PC-3 (cell line): ENCODE results near the gene MALRD1. TPM values are rescaled to one million over a fixed set of nuclear protein-coding genes. Genes with fewer than 3 reads are reported as not detected.

Experiments used
- ATAC-seq: fragments of 200-7000 bp; cut with Tn5 transposase; 2 replicates; pipeline ENCODE4 v1.9.1; 2020; ENCODE audit warnings: mild to moderate bottlenecking, moderate library complexity
- BruUV-seq: library from RNA; stranded (reverse); fragments of 400-500 nt; replicated peaks from 2 replicates; lab custom pipeline; 2021; lab: Mats Ljungman, UMichigan
- CTCF ChIA-PET: fragments of 300-600 bp; sonication (Branson Sonifier 250); formaldehyde crosslinking; loops from one replicate; lab custom pipeline; 2022; ENCODE audit warnings: antibody characterized with exemption; lab: Charles Lee
- POLR2A ChIA-PET: fragments of 300-600 bp; sonication (Branson Sonifier 250); formaldehyde crosslinking; loops from one replicate; lab custom pipeline; 2022; ENCODE audit warnings: antibody characterized with exemption; ENCODE audit not compliant: unreplicated experiment; lab: Charles Lee
- DNase-seq: peaks from one replicate; pipeline ENCODE4 v3.0.0-alpha.2; 2015
- H2AFZ ChIP-seq: fragments of 300-600 bp; sonication (generic); 2 replicates; pipeline ENCODE4 v1.6.0; 2016; ENCODE audit warnings: antibody characterized with exemption, low read length
- H3F3A ChIP-seq: fragments of 300-600 bp; sonication (generic); one replicate; pipeline ENCODE4 v1.6.0; 2017; ENCODE audit warnings: antibody characterized with exemption, low read length, control low read depth, mild to moderate bottlenecking; ENCODE audit not compliant: unreplicated experiment
- H3K27ac ChIP-seq: fragments of 300-600 bp; sonication (generic); 2 replicates; pipeline ENCODE4 v1.5.1; 2016; ENCODE audit warnings: mild to moderate bottlenecking, low read length
- H3K27me3 ChIP-seq: fragments of 300-600 bp; sonication (generic); 2 replicates; pipeline ENCODE4 v1.6.1; 2016; ENCODE audit warnings: low read length, mixed read lengths
- H3K36me3 ChIP-seq: fragments of 300-600 bp; sonication (generic); 2 replicates; pipeline ENCODE4 v1.6.1; 2016; ENCODE audit warnings: low read depth, mixed run types, low read length, mixed read lengths
- H3K4me1 ChIP-seq: fragments of 300-600 bp; sonication (generic); 2 replicates; pipeline ENCODE4 v1.5.1; 2016; ENCODE audit warnings: low read length; ENCODE audit not compliant: insufficient read depth
- H3K4me2 ChIP-seq: fragments of 300-600 bp; sonication (generic); 2 replicates; pipeline ENCODE4 v1.6.0; 2016; ENCODE audit warnings: low read length
- H3K4me3 ChIP-seq: fragments of 300-600 bp; sonication (generic); 2 replicates; pipeline ENCODE4 v1.5.1; 2016; ENCODE audit warnings: mild to moderate bottlenecking, low read length, mixed read lengths
- H3K79me2 ChIP-seq: fragments of 300-600 bp; sonication (generic); 2 replicates; pipeline ENCODE4 v1.6.1; 2017; ENCODE audit warnings: low read length, mixed read lengths
- H3K9ac ChIP-seq: fragments of 300-600 bp; sonication (generic); 2 replicates; pipeline ENCODE4 v1.6.0; 2016; ENCODE audit warnings: mild to moderate bottlenecking, low read length
- H3K9me2 ChIP-seq: fragments of 300-600 bp; sonication (generic); replicated peaks from 2 replicates; pipeline ENCODE4 v1.6.1; 2016; ENCODE audit warnings: mixed run types, low read length, mixed read lengths
- H3K9me3 ChIP-seq: fragments of 300-600 bp; sonication (generic); 2 replicates; pipeline ENCODE4 v1.6.1; 2016; ENCODE audit warnings: low read length, mixed read lengths
- H4K20me1 ChIP-seq: fragments of 300-600 bp; sonication (generic); 2 replicates; pipeline ENCODE4 v1.6.1; 2016; ENCODE audit warnings: low read length, mixed read lengths
- CTCF ChIP-seq: fragments of 300-600 bp; sonication (generic); conservative IDR thresholded peaks from 2 replicates; pipeline ENCODE4 v1.5.1; 2017; ENCODE audit warnings: antibody characterized with exemption, low read depth, mild to moderate bottlenecking, low read length
- EZH2 ChIP-seq: fragments of 300-600 bp; sonication (generic); IDR thresholded peaks from one replicate; pipeline ENCODE4 v1.6.1; 2017; ENCODE audit warnings: antibody characterized with exemption, mild to moderate bottlenecking, low read length; ENCODE audit not compliant: unreplicated experiment
- EZH2phosphoT487 ChIP-seq: fragments of 300-600 bp; sonication (generic); IDR thresholded peaks from 2 replicates; pipeline ENCODE4 v1.6.1; 2018; ENCODE audit warnings: mild to moderate bottlenecking, antibody characterized with exemption, low read length, borderline replicate concordance
- intact Hi-C: fragments of 100-400 bp; cut with micrococcal nuclease; formaldehyde crosslinking; loops from 2 replicates; pipeline ENCODE4 v1.9.0; 2023
- total RNA-seq: library from RNA; depleted of rRNA; stranded (reverse); fragments of >200 nt; gene quantifications from 2 replicates; pipeline ENCODE4 v1.2.3, GENCODE V29; 2014

The MALRD1 gene
- total RNA-seq, 1 experiment from 2014 or later, result not detected

- Histone ChIP-seq H3K4me2 (no peak overlapping the region), H2AFZ (no peak overlapping the region), H3K79me2 (no peaks in the 10 kb centered on the region), H3K9me3 (no peaks in the 10 kb centered on the region), H3K36me3 (no peaks in the 10 kb centered on the region), H3K4me1 (no peaks in the 10 kb centered on the region), H3K4me3 (no peak overlapping the region), H3F3A (no peaks in the 10 kb centered on the region), H3K9ac (no peak overlapping the region), H3K27me3 (no peaks in the 10 kb centered on the region), H3K27ac (no peak overlapping the region), H4K20me1 (no peaks in the 10 kb centered on the region), H3K9me2 (no peaks in the 10 kb centered on the region)
- no peak for DNase-seq
- intact Hi-C loops, result no loop called here
- ChIA-PET CTCF (no interaction called here), POLR2A (no interaction called here)
- BruUV-seq, result no TSS peak
- no peak for ATAC-seq
- TF ChIP-seq CTCF, result no peak
- TF ChIP-seq EZH2phosphoT487, result no peak
- TF ChIP-seq EZH2, result no peak
Observed at GRCh38 chr10:19577807-19578206, 529.2 kb downstream of the MALRD1 start.

GRCh38 chr10:19578571-19578970, 530.0 kb downstream of the MALRD1 start:
- no peak overlapping the region for H3K4me2 ChIP-seq
- no peaks in the 10 kb centered on the region for H3F3A ChIP-seq
- H3K27ac ChIP-seq, result no peak overlapping the region
- no peaks in the 10 kb centered on the region for H3K4me1 ChIP-seq
- no peaks in the 10 kb centered on the region for H4K20me1 ChIP-seq
- H3K27me3 ChIP-seq, result no peaks in the 10 kb centered on the region
- no peak overlapping the region for H3K4me3 ChIP-seq
- no TSS peak for BruUV-seq
- intact Hi-C loops, result no loop called here
- no peak overlapping the region for H2AFZ ChIP-seq
- H3K9me2 ChIP-seq, result no peaks in the 10 kb centered on the region
- no peaks in the 10 kb centered on the region for H3K9me3 ChIP-seq
- ATAC-seq, result no peak
- no peak for DNase-seq
- TF ChIP-seq EZH2 (no peak), EZH2phosphoT487 (no peak), CTCF (no peak)
- H3K9ac ChIP-seq, result no peak overlapping the region
- no peaks in the 10 kb centered on the region for H3K36me3 ChIP-seq
- H3K79me2 ChIP-seq, result no peaks in the 10 kb centered on the region
- CTCF ChIA-PET, result no interaction called here
- POLR2A ChIA-PET, result no interaction called here

- CTCF ChIA-PET, result no interaction called here
Observed at GRCh38 chr10:19579761-19580545, 531.4 kb downstream of the MALRD1 start.

More at GRCh38 chr10:19579761-19580545, 531.4 kb downstream of the MALRD1 start:
- TF ChIP-seq EZH2phosphoT487, result no peak
- TF ChIP-seq CTCF, result no peak
- no peak for TF ChIP-seq EZH2
- POLR2A ChIA-PET, result interaction anchor here (0.5 kb wide), 1 partner anchor 627 kb away, joined by 4 read pairs; no protein-coding TSS in a partner anchor
- no TSS peak for BruUV-seq
- Histone ChIP-seq H4K20me1 (no peaks in the 10 kb centered on the region), H3K79me2 (no peaks in the 10 kb centered on the region), H2AFZ (no peak overlapping the region), H3K4me3 (no peak overlapping the region), H3K36me3 (no peaks in the 10 kb centered on the region), H3K9me3 (no peaks in the 10 kb centered on the region), H3K9me2 (no peaks in the 10 kb centered on the region), H3K27ac (no peak overlapping the region), H3K9ac (no peak overlapping the region), H3K4me1 (no peaks in the 10 kb centered on the region), H3K4me2 (no peak overlapping the region), H3F3A (no peaks in the 10 kb centered on the region), H3K27me3 (no peaks in the 10 kb centered on the region)
- DNase-seq (no peak), ATAC-seq (no peak)
- intact Hi-C loops, result no loop called here
